ENCODE results near the gene GLCE.

GLCE gene

GRCh38 chr15:69316291-69316690 is 155.9 kb downstream of the GLCE start:
- DNase-seq (ENCODE audit: low spot score) (no peak), FAIRE-seq (no peak)

DNA sequence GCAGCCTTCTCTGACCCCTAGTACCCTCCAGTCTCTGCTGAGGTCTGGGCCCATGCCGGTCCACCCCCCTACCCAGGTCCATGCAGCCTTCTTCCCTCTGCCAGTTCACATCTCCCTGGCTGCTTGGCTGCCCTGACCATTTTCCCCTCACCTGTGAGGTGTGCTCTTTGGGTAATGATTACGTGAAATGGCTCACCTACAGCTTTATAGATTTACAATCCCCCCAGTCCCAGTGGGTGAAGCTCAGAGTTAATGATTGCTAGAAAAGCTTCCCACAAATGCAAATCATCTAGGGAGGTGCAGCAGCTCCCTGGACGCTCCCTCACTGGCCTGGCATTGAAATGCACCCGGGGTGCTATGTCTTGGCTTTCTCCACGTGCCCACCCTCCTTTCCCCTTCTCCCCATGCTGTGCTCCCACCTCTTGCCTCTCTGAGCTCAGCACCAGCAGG is 157.0 kb downstream of the GLCE start:
- DNase-seq (ENCODE audit: low spot score) (no peak), FAIRE-seq (no peak)

DNA sequence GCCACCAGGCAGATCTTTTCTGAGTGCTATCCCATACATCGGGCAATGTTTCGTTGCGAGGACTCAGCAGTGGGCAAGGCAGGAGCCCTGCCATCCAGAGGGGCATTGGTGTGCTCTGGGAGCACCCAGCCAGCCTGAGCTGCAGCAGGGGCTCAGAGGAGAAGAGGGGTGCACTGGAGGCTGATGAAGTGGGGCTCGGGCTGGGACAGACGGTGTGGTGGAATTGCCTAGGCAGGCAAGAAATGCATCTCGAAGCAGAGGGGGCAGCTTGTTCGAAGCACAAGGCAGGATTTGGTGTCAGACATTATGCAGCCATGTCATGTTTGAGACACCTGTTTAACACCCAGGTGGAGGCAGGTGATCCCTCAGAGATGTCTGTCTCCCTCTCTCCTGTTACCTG is 157.6 kb downstream of the GLCE start:
- FAIRE-seq (no peak), DNase-seq (ENCODE audit: low spot score) (no peak)

GRCh38 chr15:69319384-69320375 is 159.2 kb downstream of the GLCE start:
- DNase-seq (ENCODE audit: low spot score) (no peak), FAIRE-seq (no peak)

DNA sequence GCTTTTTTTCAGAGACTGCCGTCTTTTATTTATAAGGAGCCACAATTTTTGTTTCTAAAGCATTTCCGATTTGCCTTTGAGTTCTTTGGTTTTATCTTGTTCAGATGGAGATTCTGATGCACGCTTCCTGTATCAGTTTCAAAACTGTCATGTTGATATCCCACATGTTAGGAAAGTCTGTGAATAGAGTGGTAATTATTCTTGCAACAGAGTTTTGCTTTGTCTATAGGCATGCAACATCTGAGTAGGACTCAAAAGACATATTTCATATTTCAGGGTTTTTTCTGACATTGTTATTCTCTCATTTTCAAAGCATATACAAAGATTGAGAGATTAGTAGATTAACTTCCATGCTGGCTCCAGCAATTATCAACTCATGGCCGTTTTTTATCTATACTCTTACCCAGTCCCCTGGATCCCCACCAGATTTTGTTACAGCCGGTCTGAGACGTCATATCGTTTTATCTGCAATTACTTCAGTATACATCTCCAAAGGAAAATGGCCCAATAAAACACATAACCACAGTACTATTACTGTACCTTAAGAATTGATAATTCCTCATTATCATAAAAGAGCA is 160.6 kb downstream of the GLCE start:
- no peak for DNase-seq (ENCODE audit: low spot score)
- no peak for FAIRE-seq
